ENCODE measurements around the gene RPL27A.

The RPL27A gene

GRCh38 chr11:8689726-8690255, 7.2 kb downstream of the RPL27A start:
- DNase-seq (ENCODE audit: low spot score): no peak
- TF ChIP-seq CTCF (IDR thresholded peaks at IDR 0.05; ENCODE audit: borderline replicate concordance, control extremely low read depth, extremely low read depth, insufficient read depth, missing control alignments): no peak
- in situ Hi-C loops (cut with MboI; ENCODE audit: low sequenced_read_pairs, unreplicated experiment): no loop called here

- no peak for DNase-seq (ENCODE audit: low spot score)
- no peak for TF ChIP-seq CTCF (IDR thresholded peaks at IDR 0.05; ENCODE audit: borderline replicate concordance, control extremely low read depth, extremely low read depth, insufficient read depth, missing control alignments)
- in situ Hi-C loops (cut with MboI; ENCODE audit: low sequenced_read_pairs, unreplicated experiment): no loop called here
Observed at GRCh38 chr11:8690374-8691342, 8.1 kb downstream of the RPL27A start.

- no peak for TF ChIP-seq CTCF (IDR thresholded peaks at IDR 0.05; ENCODE audit: borderline replicate concordance, control extremely low read depth, extremely low read depth, insufficient read depth, missing control alignments)
- DNase-seq (ENCODE audit: low spot score): no peak
- in situ Hi-C loops (cut with MboI; ENCODE audit: low sequenced_read_pairs, unreplicated experiment): no loop called here
Observed at GRCh38 chr11:8691601-8692000, 9.0 kb downstream of the RPL27A start.

- in situ Hi-C loops (cut with MboI; ENCODE audit: low sequenced_read_pairs, unreplicated experiment): no loop called here
- TF ChIP-seq CTCF (IDR thresholded peaks at IDR 0.05; ENCODE audit: borderline replicate concordance, control extremely low read depth, extremely low read depth, insufficient read depth, missing control alignments): no peak
- no peak for DNase-seq (ENCODE audit: low spot score)
Observed at GRCh38 chr11:8692417-8692816, 9.8 kb downstream of the RPL27A start.

GRCh38 chr11:8693010-8693551, 10.5 kb downstream of the RPL27A start:
- no peak for DNase-seq (ENCODE audit: low spot score)
- in situ Hi-C loops (cut with MboI; ENCODE audit: low sequenced_read_pairs, unreplicated experiment): no loop called here
- TF ChIP-seq CTCF (IDR thresholded peaks at IDR 0.05; ENCODE audit: borderline replicate concordance, control extremely low read depth, extremely low read depth, insufficient read depth, missing control alignments): no peak

GRCh38 chr11:8693555-8693954, 11.0 kb downstream of the RPL27A start:
- no peak for DNase-seq (ENCODE audit: low spot score)

More at GRCh38 chr11:8693555-8693954, 11.0 kb downstream of the RPL27A start:
- no peak for TF ChIP-seq CTCF (IDR thresholded peaks at IDR 0.05; ENCODE audit: borderline replicate concordance, control extremely low read depth, extremely low read depth, insufficient read depth, missing control alignments)
- in situ Hi-C loops (cut with MboI; ENCODE audit: low sequenced_read_pairs, unreplicated experiment): no loop called here

Data from GM13976 (cell line).